ENCODE data around the gene SDC3. TPM values are rescaled to one million over a fixed set of nuclear protein-coding genes. Genes with fewer than 3 reads are reported as not detected.

The SDC3 gene
- total RNA-seq, 4 donors from 2014 or later = 47.1 to 78.9 (median 64.2) TPM

DNA sequence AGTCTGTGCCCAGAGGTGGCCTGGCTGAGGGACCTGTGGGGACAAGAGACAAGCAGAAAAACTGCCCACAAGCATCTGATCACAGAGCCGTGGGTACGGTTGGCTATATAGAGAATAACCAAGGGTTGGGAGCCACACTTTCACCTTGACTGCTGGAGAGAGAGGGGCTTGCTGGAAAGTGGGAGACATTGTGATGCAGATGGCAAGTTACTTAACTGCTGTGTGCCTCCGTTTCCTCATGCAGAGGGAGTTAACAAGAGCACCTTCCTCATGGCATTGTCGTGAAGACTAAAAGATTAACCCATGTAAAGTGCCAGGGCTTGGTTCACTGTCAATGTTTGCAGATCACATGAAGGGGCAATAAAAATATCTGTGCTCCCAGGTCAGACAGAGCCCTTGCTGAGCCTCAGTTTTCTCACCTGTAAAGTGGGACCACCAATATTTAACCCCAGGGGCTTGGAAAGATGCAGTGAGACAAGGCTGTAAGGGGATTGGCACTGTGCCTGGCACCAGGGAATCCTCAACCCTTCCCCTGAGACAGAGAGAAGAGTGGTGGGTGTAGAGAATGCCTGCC lies 52.8 kb downstream of the SDC3 start:
- peak overlapping the region in 2 of 4 donors; percentile 79 to 80 for H3K27ac ChIP-seq
- DNase-seq (ENCODE audit: low spot score in 2 of 2) = no peak
- no peaks in the 10 kb centered on the region for H3K9me3 ChIP-seq
- H3K27me3 ChIP-seq = no peaks in the 10 kb centered on the region
- TF ChIP-seq POLR2A (IDR thresholded peaks at IDR 0.05) = no peak
- TF ChIP-seq, protein P1, sequence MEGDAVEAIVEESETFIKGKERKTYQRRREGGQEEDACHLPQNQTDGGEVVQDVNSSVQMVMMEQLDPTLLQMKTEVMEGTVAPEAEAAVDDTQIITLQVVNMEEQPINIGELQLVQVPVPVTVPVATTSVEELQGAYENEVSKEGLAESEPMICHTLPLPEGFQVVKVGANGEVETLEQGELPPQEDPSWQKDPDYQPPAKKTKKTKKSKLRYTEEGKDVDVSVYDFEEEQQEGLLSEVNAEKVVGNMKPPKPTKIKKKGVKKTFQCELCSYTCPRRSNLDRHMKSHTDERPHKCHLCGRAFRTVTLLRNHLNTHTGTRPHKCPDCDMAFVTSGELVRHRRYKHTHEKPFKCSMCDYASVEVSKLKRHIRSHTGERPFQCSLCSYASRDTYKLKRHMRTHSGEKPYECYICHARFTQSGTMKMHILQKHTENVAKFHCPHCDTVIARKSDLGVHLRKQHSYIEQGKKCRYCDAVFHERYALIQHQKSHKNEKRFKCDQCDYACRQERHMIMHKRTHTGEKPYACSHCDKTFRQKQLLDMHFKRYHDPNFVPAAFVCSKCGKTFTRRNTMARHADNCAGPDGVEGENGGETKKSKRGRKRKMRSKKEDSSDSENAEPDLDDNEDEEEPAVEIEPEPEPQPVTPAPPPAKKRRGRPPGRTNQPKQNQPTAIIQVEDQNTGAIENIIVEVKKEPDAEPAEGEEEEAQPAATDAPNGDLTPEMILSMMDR (IDR thresholded peaks at IDR 0.05) = no peak
- no peak for TF ChIP-seq EP300 (IDR thresholded peaks at IDR 0.05)
- H3K4me3 ChIP-seq = no peak overlapping the region
- WGBS, 2 donors = 59 to 66% methylated on average over 4 of the region's 4 CpGs
- H3K4me1 ChIP-seq = peaks cover 0 to 41% (median 12%) of the 10 kb centered on the region in 4 donors
- H3K36me3 ChIP-seq = no peaks in the 10 kb centered on the region

DNA sequence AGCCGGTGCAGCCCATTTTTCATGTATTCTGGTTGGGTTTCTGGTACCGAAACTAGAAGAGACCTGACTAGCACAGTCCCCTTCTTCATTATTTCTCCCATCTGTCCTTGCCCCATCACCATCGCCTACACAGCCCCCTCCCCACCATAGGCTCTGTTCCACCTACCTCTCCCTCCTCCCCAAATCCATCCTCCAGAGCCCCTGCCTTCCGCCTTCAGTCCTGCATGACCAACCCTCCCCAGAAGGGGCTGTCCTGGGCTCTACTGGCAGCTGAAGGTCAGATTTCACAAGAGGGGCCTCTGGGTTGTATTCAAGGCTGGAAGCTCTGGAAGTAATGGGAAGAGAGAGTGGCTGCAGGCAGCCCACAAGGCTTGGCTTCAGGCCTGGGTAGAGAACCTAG lies 55.2 kb downstream of the SDC3 start:
- no peak for TF ChIP-seq EP300 (IDR thresholded peaks at IDR 0.05)
- TF ChIP-seq POLR2A (IDR thresholded peaks at IDR 0.05) = no peak
- TF ChIP-seq, protein P1 (IDR thresholded peaks at IDR 0.05) = no peak
- no peaks in the 10 kb centered on the region for H3K9me3 ChIP-seq
- DNase-seq (ENCODE audit: low spot score in 2 of 2) = no peak
- H3K27me3 ChIP-seq = no peaks in the 10 kb centered on the region
- 66 to 90% methylated on average over 4 of the region's 4 CpGs for whole genome bisulfite sequencing, 2 donors
- no peak overlapping the region for H3K4me3 ChIP-seq
- H3K4me1 ChIP-seq = peaks cover 0 to 40% (median 9%) of the 10 kb centered on the region in 4 donors
- H3K27ac ChIP-seq = peak overlapping the region in 3 of 4 donors; percentile 62 to 90 (median 72)
- no peaks in the 10 kb centered on the region for H3K36me3 ChIP-seq

DNA sequence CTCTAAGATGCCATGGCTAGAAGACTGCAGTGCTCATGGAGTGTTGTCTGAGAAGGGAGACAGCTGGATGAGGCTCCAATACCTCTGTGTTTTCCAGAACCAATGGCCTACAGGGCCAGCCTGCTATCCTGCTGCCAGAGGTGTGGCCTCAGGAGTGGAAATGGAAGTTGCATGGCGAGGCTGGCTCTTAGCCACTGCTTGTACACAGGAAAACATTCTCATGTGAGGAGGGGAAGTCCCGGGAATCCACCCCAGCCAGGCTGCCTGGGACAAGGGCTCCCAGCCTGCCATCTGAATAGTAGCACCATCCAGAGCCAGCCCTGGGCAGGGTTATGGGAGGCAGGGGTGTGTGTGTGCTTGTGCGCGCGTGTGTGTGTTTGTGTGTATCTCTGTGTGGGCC lies 56.5 kb downstream of the SDC3 start:
- Histone ChIP-seq H3K27me3 (no peaks in the 10 kb centered on the region), H3K4me1 (peaks cover 0 to 47% (median 15%) of the 10 kb centered on the region in 4 donors), H3K9me3 (no peaks in the 10 kb centered on the region), H3K27ac (peak overlapping the region in 3 of 4 donors; percentile 19 to 90 (median 72)), H3K4me3 (no peak overlapping the region), H3K36me3 (no peaks in the 10 kb centered on the region)
- peak in 1 of 2 donors; percentile 78 for TF ChIP-seq EP300 (IDR thresholded peaks at IDR 0.05)
- TF ChIP-seq, protein P1 (IDR thresholded peaks at IDR 0.05) = no peak
- DNase-seq (ENCODE audit: low spot score in 2 of 2) = peak; percentile 56 to 59
- WGBS, 2 donors = 40 to 42% methylated on average over 5 of the region's 5 CpGs

DNA sequence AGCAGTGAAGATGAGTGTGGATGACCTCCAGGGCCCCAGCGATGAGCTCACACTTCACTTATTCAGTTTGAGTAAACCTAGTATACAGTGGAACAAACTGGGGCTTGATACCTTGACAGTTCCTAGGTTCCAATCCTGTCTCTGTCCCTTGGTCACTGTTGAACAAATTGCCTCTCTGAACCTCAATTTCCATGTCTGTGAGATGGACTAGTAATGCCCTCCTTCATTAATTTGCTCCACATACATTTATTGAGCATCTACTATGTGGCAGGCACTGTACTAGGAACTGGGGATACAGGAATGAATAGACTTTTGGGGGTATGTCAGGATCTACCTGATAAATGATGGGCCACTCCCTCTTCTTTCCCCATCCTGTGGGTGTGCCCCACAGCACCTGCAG lies 57.3 kb downstream of the SDC3 start:
- TF ChIP-seq, protein P1 (IDR thresholded peaks at IDR 0.05) = no peak
- TF ChIP-seq POLR2A (IDR thresholded peaks at IDR 0.05) = no peak
- no peak for TF ChIP-seq EP300 (IDR thresholded peaks at IDR 0.05)
- H3K9me3 ChIP-seq = no peaks in the 10 kb centered on the region
- peak overlapping the region in 3 of 4 donors; percentile 3 to 90 (median 18) for H3K27ac ChIP-seq
- H3K4me1 ChIP-seq = peaks cover 0 to 51% (median 18%) of the 10 kb centered on the region in 4 donors
- H3K4me3 ChIP-seq = no peak overlapping the region
- 83 to 96% methylated on average over 1 of the region's 1 CpG for WGBS, 2 donors
- no peaks in the 10 kb centered on the region for H3K27me3 ChIP-seq
- no peak for DNase-seq (ENCODE audit: low spot score in 2 of 2)
- H3K36me3 ChIP-seq = no peaks in the 10 kb centered on the region

DNA sequence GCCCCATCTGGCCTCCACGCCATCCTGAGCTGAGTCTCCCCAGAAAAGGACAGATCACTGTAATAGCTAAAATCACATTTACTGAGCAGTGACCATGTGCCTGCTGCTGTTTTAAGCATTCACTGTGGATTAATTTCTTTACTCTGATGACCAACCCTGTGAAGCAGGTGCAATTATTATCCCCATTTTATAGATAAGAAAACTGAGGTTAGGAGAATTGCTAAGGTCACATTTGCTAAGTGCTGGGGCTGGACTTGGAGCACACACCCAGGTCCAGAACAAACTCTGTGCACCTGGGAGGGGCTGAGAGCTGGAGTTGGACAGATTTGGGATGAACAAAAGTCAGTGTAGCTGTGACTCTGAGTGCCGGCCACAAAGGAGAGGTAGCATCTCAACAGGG lies 58.0 kb downstream of the SDC3 start:
- Histone ChIP-seq H3K4me1 (peaks cover 0 to 51% (median 18%) of the 10 kb centered on the region in 4 donors), H3K4me3 (no peak overlapping the region), H3K36me3 (no peaks in the 10 kb centered on the region), H3K27me3 (no peaks in the 10 kb centered on the region), H3K9me3 (no peaks in the 10 kb centered on the region), H3K27ac (peak overlapping the region in 2 of 4 donors; percentile 89 to 90)
- TF ChIP-seq POLR2A (IDR thresholded peaks at IDR 0.05) (no peak), EP300 (IDR thresholded peaks at IDR 0.05) (no peak)
- TF ChIP-seq, protein P1 (IDR thresholded peaks at IDR 0.05) = no peak
- WGBS, 2 donors = 80 to 86% methylated on average over 2 of the region's 2 CpGs
- no peak for DNase-seq (ENCODE audit: low spot score in 2 of 2)
